Activated CD4-positive, alpha-beta T cell treated with anti-CD3 and anti-CD28 coated beads, Interleukin-2, amount 50 U/mL, for 48 hours (primary cell): ENCODE measurements around the gene MYL2.

Source experiments
- DNase-seq, 2 experiments: peaks; one replicate each; pipeline ENCODE4 v3.0.0-alpha.2; 2020

Gene MYL2

DNA sequence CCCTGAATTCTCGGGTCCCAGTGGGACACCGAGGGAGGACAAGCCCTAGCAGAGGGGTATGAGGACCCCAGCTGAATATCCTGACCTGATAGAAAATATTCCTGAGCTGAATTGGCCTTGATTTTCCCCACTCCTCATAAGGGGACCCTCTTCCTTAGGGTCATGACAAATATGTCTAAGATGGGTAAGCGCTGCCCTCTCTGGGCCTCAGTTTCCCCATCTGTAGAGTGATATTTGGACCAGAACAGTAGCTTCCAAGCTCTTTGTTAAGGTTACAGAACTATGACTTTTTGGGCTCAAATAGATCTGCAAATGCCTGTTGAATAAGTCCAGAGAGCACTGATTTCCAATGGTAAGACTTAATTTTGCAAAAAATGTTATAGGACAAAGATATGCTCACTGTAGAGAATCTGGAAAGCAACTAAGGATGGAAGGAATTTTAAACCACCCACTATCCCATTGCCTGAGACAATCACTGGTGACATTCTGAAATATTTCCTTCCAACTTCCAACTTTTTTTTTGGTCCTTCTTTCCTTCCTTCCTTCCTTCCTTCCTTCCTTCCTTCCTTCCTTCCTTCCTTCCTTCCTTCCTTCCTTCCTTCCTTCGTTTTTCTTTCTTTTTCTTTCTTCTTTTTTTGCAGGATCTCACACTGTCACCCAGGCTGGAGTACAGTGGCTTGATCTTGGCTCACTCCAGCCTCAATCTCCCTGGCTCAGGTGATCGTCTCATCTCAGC, 32.0 kb downstream of the MYL2 start:
- no peak for DNase-seq

GRCh38 chr12:110885152-110885840, 35.1 kb downstream of the MYL2 start:
- no peak for DNase-seq

GRCh38 chr12:110883251-110883650, 37.1 kb downstream of the MYL2 start:
- no peak for DNase-seq

GRCh38 chr12:110880651-110881050, 39.7 kb downstream of the MYL2 start:
- DNase-seq: no peak

DNA sequence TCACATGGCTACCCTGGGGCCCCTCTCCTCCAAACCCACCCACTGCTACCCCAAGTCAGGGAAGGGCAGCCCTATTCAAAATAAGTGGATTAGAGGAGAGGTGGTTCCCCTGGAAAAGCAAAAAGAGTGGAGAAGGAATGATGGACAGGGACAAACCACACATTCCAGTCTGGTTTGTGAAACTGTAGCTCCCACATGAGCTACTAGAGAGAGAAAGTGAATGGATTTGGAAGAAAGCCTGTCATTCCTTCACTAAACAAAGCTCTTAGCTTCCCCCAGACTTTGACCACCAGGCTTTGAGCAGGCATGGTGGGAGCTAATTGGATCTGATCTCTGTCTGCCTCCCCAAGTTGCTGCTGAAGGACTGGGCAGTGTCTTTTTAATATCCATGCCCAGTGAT, 45.6 kb downstream of the MYL2 start:
- no peak for DNase-seq

GRCh38 chr12:110874351-110874750, 46.0 kb downstream of the MYL2 start:
- no peak for DNase-seq

GRCh38 chr12:110872100-110872499, 48.3 kb downstream of the MYL2 start:
- DNase-seq: no peak

GRCh38 chr12:110869803-110870202, 50.6 kb downstream of the MYL2 start:
- no peak for DNase-seq

DNA sequence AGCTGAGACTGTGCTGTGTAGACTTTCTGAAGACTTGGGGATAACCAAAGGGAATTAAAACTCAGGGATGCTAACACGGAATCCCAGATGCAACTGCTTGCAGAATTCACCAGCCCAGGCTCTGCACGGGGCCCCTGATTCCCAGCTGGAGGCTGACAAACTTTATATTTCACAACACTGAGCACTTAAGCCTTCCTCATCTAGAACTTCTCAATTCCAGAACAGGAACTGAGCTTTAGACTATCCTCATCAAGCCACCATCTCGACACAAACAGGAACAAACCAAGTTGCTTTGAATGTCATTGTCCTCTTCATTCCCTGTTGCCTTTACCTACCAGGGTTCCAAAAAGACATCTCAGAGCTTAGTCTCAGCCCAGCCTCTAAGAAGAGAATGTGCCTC, 51.4 kb downstream of the MYL2 start:
- no peak for DNase-seq

DNA sequence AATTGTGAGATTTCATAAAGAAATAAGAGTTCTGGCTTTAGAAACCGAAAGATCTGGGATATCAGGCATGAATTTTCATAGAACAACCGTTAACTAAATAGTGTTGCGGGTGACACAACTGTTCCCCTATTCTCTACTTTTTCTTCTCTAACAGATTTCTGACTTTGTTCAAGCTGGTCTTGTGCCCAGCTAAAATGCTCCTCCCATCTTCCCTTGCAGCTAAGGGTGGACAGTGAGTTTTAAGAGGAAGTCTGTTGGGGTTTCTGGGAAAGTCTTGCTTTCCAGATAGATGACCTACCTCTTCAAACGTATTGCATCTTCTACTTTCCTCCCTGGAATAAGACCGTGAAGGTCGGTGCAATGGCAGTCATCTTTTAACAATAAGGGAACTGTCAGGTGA, 54.9 kb downstream of the MYL2 start:
- DNase-seq: no peak

DNA sequence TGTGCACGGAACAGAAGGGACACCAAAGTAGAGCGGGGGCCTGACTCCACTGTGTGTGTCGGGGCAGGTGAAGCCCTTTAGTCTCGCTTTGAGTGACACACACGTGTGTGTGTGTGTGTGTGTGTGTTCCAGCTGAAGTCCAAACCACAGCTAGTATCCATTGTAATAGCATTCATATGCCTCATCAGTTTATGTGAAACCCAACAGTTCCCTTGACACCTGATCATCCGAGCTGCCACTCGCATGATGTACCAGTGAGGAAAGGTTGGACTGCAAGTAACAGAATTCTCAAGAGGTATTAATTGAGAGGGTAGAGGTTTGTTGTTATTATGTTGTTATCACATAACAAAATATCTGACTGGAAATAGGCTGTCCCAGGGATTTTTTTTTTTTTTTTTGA, 57.2 kb downstream of the MYL2 start:
- no peak for DNase-seq

- no peak for DNase-seq
Measured at GRCh38 chr12:110862329-110862728, 58.0 kb downstream of the MYL2 start.

DNA sequence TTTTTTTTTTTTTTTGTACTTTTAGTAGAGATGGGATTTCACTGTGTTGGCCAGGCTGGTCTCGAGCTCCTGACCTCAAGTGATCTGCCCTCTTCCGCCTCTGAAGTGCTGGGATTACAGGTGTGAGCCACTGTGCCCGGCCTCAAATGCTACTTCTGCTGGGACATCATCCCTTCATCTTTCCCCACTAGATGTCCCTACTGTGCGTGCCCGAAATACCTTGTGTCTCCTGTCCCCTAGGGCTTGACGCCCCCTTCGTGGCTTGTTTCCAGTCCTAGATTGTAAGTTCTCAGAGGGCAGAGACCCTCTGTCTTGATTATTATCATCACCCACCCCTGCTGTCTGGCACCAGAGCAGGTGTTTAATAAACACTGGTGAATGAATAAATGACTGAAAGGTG, 58.6 kb downstream of the MYL2 start:
- DNase-seq: no peak
